BE2C (cell line): Measurements from ENCODE around the gene ADIG.

Experiments used
- DNase-seq: peaks from one replicate; pipeline ENCODE4 v3.0.0-alpha.2; 2020
- H3K27me3 ChIP-seq: fragments of 250-450 bp; sonication (Bioruptor Pico); 2 replicates; pipeline ENCODE4 v1.5.1; 2020; ENCODE audit warnings: mild to moderate bottlenecking
- H3K36me3 ChIP-seq: fragments of 250-450 bp; sonication (Bioruptor Pico); 2 replicates; pipeline ENCODE4 v1.5.1; 2020; ENCODE audit warnings: mild to moderate bottlenecking
- H3K4me1 ChIP-seq: fragments of 250-450 bp; sonication (Bioruptor Pico); 2 replicates; pipeline ENCODE4 v1.5.1; 2020
- H3K4me3 ChIP-seq: 2 replicates; pipeline ENCODE4 v1.5.1; 2011; ENCODE audit warnings: low read depth, low read length
- H3K9me3 ChIP-seq: fragments of 250-450 bp; sonication (Bioruptor Pico); 2 replicates; pipeline ENCODE4 v1.5.1; 2020
- CTCF ChIP-seq: IDR thresholded peaks from 2 replicates; pipeline ENCODE4 v1.5.1; 2012; ENCODE audit warnings: mild to moderate bottlenecking, low read depth, low read length

ADIG gene

DNA sequence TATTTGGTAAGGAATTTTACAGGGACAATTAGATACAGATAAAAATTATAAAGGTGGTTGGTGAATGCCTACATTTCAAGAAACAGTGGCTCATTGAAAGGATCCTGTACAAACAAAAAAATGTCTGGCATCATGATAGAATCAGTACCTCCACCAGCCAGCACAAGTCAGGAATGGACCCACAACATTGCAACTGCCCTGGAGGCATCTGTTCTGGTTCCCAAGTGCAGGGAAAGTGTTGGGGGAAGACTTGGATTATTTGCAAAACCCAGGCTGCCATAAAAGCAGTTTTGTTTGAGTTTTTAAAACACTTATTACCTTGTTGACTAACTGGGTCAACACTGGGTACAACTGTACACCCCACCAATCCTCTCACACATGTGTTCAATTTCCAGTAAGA, 44.9 kb downstream of the ADIG start:
- no peaks in the 10 kb centered on the region for H3K27me3 ChIP-seq
- no peaks in the 10 kb centered on the region for H3K36me3 ChIP-seq
- H3K4me1 ChIP-seq, result no peaks in the 10 kb centered on the region
- no peak overlapping the region for H3K4me3 ChIP-seq
- no peak for DNase-seq
- no peaks in the 10 kb centered on the region for H3K9me3 ChIP-seq
- no peak for TF ChIP-seq CTCF

GRCh38 chr20:38626921-38627659, 46.1 kb downstream of the ADIG start:
- no peaks in the 10 kb centered on the region for H3K36me3 ChIP-seq
- H3K9me3 ChIP-seq, result no peaks in the 10 kb centered on the region
- no peaks in the 10 kb centered on the region for H3K4me1 ChIP-seq
- H3K27me3 ChIP-seq, result no peaks in the 10 kb centered on the region
- no peak for DNase-seq
- H3K4me3 ChIP-seq, result no peak overlapping the region
- TF ChIP-seq CTCF, result no peak

- Histone ChIP-seq H3K27me3 (no peaks in the 10 kb centered on the region), H3K4me3 (no peak overlapping the region), H3K4me1 (no peaks in the 10 kb centered on the region), H3K9me3 (no peaks in the 10 kb centered on the region), H3K36me3 (no peaks in the 10 kb centered on the region)
- TF ChIP-seq CTCF, result no peak
- DNase-seq, result no peak
Measured at GRCh38 chr20:38628580-38629470, 47.8 kb downstream of the ADIG start.

DNA sequence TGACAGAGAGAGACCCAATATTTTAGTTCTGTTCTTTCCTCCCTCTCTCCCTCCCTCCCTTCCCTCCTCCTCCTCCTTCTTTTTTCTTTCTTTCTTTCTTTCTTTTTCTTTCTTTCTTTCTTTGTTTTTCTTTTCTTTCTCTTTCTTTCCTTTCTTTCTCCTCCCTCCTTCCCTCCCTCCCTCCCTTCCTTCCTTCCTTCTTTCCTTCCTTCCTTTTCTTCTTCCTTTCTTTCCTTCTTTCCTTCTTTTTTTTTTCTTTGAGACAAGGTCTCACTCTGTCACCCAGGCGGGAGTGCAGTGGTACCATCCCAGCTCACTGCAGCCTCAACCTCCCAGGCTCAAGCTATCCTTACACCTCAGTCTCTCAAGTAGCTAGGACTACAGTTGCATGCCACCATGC, 49.0 kb downstream of the ADIG start:
- no peaks in the 10 kb centered on the region for H3K27me3 ChIP-seq
- H3K4me3 ChIP-seq, result no peak overlapping the region
- H3K36me3 ChIP-seq, result no peaks in the 10 kb centered on the region
- TF ChIP-seq CTCF, result no peak
- no peaks in the 10 kb centered on the region for H3K4me1 ChIP-seq
- no peak for DNase-seq
- H3K9me3 ChIP-seq, result no peaks in the 10 kb centered on the region

DNA sequence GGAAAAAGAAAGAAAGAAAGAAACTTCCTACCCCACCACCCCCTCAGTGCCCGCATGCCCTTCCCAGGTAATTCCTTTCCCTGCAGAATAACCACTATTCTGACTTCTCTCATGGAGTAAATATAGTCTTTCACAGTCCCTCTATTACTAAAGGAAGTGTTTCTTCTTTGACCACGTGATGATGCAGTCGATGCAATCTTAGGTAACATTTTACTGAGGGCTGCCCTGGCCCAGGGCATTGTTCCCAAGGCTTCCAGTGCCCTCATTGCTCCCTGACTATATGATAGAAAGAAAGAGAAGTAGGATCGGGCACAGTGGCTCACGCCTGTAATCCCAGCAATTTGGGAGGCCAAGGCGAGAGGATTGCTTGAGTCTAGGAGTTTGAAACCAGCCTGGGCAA, 49.7 kb downstream of the ADIG start:
- no peak for DNase-seq
- Histone ChIP-seq H3K27me3 (no peaks in the 10 kb centered on the region), H3K4me1 (no peaks in the 10 kb centered on the region), H3K36me3 (no peaks in the 10 kb centered on the region), H3K9me3 (no peaks in the 10 kb centered on the region), H3K4me3 (no peak overlapping the region)
- TF ChIP-seq CTCF, result no peak
